Medulla oblongata (tissue), 1 donor: ENCODE results near the gene SHE.

Experiments used
- DNase-seq: peaks from one replicate; pipeline ENCODE4 v3.0.0-alpha.2; 2015; ENCODE audit errors: extremely low spot score

SHE gene

DNA sequence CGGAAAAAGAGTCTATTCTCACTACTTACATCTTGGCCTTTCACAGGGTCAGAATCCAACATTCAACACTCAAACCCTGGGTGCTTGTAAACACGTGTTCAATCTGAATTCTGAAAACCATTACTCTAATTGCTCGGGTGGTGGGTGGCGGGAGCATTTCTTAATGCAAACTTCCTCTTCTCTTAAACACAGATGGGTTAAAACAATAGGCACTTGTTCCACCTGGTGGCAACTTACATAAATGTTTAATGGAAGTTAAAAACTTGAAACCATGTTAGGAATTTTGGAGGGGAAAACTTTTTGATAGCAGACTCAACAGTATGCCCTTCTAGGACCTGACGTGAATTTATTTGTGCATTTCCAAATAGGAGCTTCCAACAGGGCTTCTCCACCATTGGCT lies 23.6 kb downstream of the SHE start:
- DNase-seq: no peak

- no peak for DNase-seq
Measured at GRCh38 chr1:154478013-154478412, 24.2 kb downstream of the SHE start.

GRCh38 chr1:154476791-154477190 lies 25.4 kb downstream of the SHE start:
- DNase-seq: no peak

- DNase-seq: peak; percentile 94
Measured at GRCh38 chr1:154474802-154475201, 27.4 kb downstream of the SHE start.

DNA sequence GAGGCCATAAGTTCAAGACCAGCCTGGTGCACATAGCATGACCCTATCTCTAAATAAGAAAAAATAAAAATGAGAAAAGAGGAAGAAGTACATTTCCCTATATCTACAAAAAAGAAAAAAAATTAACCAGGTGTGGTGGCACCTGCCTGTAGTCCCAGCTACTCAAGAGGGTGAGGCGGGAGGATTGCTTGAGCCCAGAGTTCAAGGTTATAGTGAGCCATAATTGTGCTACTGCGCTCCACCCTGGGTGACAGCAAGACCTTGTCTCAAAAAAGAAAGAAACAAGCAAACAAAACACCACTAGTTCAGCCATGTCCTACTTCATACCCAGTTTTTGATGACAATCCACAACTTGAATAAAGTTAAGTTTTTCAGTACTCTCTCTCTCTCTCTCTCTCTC lies 30.9 kb downstream of the SHE start:
- no peak for DNase-seq

DNA sequence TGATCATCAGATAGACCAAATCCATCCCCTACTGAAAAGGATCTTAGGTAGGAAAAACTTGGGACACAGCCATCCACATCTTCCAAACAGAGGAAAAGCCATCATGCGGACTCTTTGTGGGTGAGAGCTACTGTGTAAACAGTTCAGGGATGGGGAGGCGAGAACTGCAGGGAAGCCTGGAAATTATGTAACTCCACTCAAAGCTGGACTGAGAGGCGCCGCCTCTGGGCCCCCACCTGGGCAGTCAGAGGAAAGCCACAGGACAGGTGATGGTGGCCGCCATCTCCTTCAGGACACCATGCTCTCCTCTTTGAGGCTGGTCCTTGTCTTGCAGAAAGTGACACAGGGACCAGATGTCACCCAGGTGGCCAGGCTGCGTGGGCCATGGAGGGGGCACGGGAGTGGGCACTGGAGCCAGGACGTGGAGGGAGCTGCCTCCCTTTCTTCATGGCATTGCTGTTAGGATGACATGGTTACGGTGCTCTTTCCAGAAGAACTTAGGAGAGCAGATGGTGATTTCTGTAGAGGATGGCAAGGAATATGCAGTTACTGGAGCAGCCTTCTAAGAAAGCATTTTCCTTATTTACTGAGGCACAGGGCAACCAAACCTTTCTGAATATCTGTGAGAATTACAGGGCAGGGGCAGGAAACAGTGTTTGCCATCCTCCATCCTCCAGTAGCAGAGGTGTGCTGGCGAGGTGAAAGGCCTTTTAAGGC lies 32.2 kb downstream of the SHE start:
- DNase-seq: no peak

GRCh38 chr1:154468535-154469250 lies 33.5 kb downstream of the SHE start:
- DNase-seq: no peak

- DNase-seq: no peak
Measured at GRCh38 chr1:154467434-154468102, 34.6 kb downstream of the SHE start.

- DNase-seq: peak; percentile 46
Measured at GRCh38 chr1:154466921-154467417, 35.2 kb downstream of the SHE start.

DNA sequence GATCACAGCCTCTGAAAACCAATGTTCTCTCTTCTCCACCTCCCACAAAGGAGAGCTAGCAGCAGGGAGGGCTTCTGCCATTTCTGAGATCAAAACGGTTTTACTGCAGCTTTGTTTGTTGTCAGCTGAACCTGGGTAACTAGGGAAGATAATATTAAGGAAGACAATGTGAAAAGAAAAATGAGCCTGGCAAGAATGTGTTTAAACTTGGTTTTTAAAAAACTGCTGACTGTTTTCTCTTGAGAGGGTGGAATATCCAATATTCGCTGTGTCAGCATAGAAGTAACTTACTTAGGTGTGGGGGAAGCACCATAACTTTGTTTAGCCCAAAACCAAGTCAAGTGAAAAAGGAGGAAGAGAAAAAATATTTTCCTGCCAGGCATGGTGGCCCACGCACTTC lies 36.0 kb downstream of the SHE start:
- DNase-seq: no peak

DNA sequence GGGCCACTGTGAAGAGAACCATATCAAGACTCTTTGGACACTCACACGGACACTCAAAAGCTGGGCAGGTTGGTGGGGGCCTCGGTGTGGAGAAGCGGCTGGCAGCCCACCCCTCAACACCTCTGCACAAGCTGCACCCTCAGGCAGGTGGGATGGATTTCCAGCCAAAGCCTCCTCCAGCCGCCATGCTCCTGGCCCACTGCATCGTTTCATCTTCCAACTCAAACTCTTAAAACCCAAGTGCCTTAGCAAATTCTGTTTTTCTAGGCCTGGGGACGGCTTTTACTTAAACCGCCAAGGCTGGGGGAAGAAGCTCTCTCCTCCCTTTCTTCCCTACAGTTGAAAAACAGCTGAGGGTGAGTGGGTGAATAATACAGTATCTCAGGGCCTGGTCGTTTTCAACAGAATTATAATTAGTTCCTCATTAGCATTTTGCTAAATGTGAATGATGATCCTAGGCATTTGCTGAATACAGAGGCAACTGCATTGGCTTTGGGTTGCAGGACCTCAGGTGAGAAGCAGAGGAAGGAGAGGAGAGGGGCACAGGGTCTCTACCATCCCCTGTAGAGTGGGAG lies 36.5 kb downstream of the SHE start:
- DNase-seq: no peak

DNA sequence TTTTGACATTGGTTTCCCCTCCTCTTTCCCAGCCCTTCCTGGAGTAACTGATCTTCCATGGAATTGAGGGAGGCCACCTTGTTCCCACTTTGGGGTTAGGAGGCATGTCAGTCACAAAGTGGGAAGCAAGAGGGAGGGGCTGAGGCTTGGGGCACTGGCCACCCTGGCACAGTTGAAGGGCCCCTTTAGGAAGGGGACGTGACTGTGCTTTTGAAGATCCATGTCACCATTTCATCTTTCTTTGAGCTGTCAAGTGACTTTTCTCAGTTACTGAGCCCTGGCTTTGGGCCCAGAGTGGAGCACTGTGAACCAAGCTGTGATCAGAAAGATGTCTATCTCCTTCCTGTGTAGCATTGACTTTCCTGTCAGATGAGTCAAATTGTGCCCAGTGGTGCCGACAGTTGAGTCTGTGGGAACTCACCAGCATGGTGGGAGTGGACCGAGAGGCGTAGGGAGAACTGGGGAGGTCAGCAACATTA lies 38.7 kb downstream of the SHE start:
- DNase-seq: no peak

DNA sequence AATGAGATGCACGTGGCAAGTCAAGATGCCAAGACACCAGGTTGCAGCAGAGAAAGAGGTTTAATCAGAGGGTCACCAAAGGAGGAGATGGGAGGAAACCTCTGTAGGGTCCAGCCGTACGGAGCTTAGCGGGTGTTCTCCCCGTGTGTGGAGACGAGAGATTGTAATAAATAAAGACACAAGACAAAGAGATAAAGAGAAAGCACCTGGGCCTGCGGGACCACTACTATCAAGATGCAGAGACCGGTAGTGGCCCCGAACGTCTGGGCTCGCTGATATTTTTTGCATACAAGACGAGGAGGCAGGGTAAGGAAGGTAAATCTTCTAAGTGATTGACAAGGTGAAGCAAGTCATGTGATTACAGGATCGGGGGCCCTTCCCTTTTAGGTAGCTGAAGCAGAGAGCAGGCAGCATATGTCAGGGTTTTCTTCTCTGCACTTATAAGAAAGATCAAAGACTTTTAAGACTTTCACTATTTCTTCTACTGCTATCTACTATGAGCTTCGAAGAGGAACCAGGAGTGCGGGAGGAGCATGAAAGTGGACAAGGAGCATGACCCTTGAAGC lies 41.4 kb downstream of the SHE start:
- DNase-seq: no peak

- DNase-seq: peak; percentile 48
Measured at GRCh38 chr1:154459080-154459479, 43.1 kb downstream of the SHE start.

GRCh38 chr1:154456631-154457030 lies 45.6 kb downstream of the SHE start:
- DNase-seq: no peak

DNA sequence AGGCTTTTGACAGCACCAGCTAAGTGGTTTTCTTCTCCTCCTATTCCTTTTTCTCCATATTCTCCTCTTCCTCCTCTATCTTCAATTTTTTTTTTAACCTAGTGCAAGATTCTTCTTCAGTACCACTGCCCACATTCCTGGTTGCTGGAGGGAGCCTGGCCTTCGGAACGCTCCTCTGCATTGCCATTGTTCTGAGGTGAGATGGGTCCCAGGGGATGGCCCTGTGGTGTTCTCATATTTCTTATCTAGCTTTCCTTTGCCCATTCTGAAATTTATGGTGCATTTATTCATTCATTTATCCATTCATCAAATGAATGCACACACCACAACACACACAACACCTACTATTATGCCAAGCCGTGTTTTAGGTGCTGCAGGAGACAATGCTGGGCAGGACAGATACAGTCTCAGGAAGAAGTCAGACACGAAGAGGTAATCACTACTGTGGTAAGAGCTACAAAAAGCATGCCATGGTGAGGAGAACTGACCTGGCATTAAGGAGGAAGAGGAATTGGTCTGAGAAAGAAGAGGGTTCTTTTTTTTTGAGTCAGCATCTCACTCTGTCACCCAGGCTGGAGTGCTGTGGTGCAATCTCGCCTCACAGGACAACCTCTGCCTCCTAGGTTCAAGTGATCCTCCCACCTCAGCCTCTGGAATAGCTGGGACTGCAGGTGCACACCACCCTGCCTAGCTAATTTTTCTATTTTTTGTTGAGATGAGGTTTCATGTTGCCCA lies 47.7 kb downstream of the SHE start:
- DNase-seq: no peak

- DNase-seq: peak; percentile 49
Measured at GRCh38 chr1:154453574-154454352, 48.4 kb downstream of the SHE start.

DNA sequence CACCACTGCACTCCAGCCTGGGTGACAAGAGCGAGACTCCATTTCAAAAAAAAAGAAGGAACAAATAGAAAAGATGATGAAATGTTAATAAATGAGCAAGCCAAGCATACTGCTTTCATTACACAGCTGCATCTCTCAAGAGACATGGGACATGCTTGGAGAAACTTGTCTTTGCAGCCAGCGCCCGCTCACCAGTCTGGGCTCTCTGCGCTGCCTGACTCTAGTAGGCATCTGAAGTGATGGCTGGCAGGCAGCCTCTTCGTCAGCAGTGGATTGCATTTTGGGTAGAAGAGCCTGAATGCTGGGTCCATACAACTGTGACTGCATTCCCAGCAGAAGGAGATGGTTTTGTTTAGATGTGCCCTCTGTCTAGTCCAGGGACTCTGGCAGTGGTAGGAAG lies 49.1 kb downstream of the SHE start:
- DNase-seq: no peak

GRCh38 chr1:154448331-154448811 lies 53.8 kb downstream of the SHE start:
- DNase-seq: no peak

DNA sequence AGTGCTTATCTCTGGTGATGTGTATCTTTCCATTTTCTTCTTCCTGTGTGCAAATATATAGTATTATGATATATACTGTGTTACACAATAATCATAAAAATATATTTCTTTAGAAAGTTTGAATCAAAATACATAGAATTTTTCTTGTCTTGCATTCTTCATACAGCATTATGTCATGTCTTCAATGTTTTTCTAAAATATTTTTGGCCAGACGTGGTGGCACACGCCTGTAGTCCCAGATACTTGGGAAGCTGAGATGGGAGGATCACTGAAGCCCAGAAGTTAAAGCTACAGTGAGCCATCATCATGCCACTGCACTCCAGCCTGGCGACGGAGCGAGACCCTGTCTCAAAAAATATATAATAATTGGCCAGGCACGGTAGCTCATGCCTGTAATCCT lies 55.4 kb downstream of the SHE start:
- no peak for DNase-seq
